Loucy (cell line): ENCODE measurements around the gene STAU1.

Source experiments
- H2AFZ ChIP-seq: fragments of 200-600 bp; sonication (generic); 2 replicates; pipeline ENCODE4 v1.6.0; 2016; ENCODE audit warnings: antibody characterized with exemption, mild to moderate bottlenecking, low read length, moderate library complexity
- H3F3A ChIP-seq: fragments of 200-600 bp; 2 replicates; pipeline ENCODE4 v1.6.0; 2016; ENCODE audit warnings: antibody characterized with exemption, low read depth, mild to moderate bottlenecking
- H3K27me3 ChIP-seq: fragments of 200-600 bp; sonication (generic); 2 replicates; pipeline ENCODE4 v1.6.1; 2014; ENCODE audit warnings: low read length, mild to moderate bottlenecking; ENCODE audit not compliant: insufficient read depth, poor library complexity, severe bottlenecking
- H3K36me3 ChIP-seq: fragments of 200-600 bp; sonication (generic); 2 replicates; pipeline ENCODE4 v1.6.1; 2016; ENCODE audit warnings: low read length; ENCODE audit not compliant: insufficient read depth
- H3K4me1 ChIP-seq: fragments of 200-600 bp; sonication (generic); 2 replicates; pipeline ENCODE4 v1.5.1; 2014; ENCODE audit warnings: low read length, mild to moderate bottlenecking; ENCODE audit not compliant: insufficient read depth, poor library complexity, severe bottlenecking
- H3K4me2 ChIP-seq: fragments of 200-600 bp; sonication (generic); 2 replicates; pipeline ENCODE4 v1.6.0; 2014; ENCODE audit warnings: antibody characterized with exemption, low read length, low read depth, mild to moderate bottlenecking; ENCODE audit not compliant: poor library complexity, severe bottlenecking
- H3K4me3 ChIP-seq: fragments of 200-600 bp; sonication (generic); 2 replicates; pipeline ENCODE4 v1.5.1; 2014; ENCODE audit warnings: low read length, mild to moderate bottlenecking, mixed read lengths; ENCODE audit not compliant: poor library complexity, severe bottlenecking
- H3K79me2 ChIP-seq: fragments of 200-600 bp; sonication (generic); 2 replicates; pipeline ENCODE4 v1.6.1; 2014; ENCODE audit warnings: low read length; ENCODE audit not compliant: insufficient read depth
- H3K9ac ChIP-seq: fragments of 200-600 bp; sonication (generic); 2 replicates; pipeline ENCODE4 v1.6.0; 2014; ENCODE audit warnings: mild to moderate bottlenecking, low read depth, low read length, moderate library complexity; ENCODE audit not compliant: poor library complexity, severe bottlenecking
- H3K9me2 ChIP-seq: fragments of 200-600 bp; sonication (generic); replicated peaks from 2 replicates; pipeline ENCODE4 v1.6.1; 2016; ENCODE audit warnings: low read depth, low read length, mixed read lengths
- H3K9me3 ChIP-seq: fragments of 200-600 bp; sonication (generic); 2 replicates; pipeline ENCODE4 v1.6.1; 2014; ENCODE audit warnings: mild to moderate bottlenecking, antibody characterized with exemption, low read length, low read depth; ENCODE audit not compliant: insufficient read depth
- H4K20me1 ChIP-seq: fragments of 200-600 bp; sonication (generic); 2 replicates; pipeline ENCODE4 v1.6.0; 2014; ENCODE audit warnings: antibody characterized with exemption, low read length, mild to moderate bottlenecking; ENCODE audit not compliant: insufficient read depth, poor library complexity, severe bottlenecking
- CTCF ChIP-seq: fragments of 200-600 bp; sonication (generic); conservative IDR thresholded peaks from 2 replicates; pipeline ENCODE4 v1.5.1; 2014; ENCODE audit warnings: mild to moderate bottlenecking, antibody characterized with exemption, low read length
- EZH2phosphoT487 ChIP-seq: fragments of 200-600 bp; IDR thresholded peaks from 2 replicates; pipeline ENCODE4 v1.6.1; 2018; ENCODE audit warnings: antibody characterized with exemption, mild to moderate bottlenecking, moderate library complexity, borderline replicate concordance

The STAU1 gene

GRCh38 chr20:49174183-49174582 lies 14.0 kb downstream of the STAU1 start:
- Histone ChIP-seq H2AFZ (no peak overlapping the region), H3K4me3 (no peak overlapping the region), H3K4me2 (no peak overlapping the region), H3K27me3 (no peaks in the 10 kb centered on the region), H3K36me3 (peaks cover 38% of the 10 kb centered on the region), H3K9ac (no peak overlapping the region), H4K20me1 (peaks cover 44% of the 10 kb centered on the region), H3K79me2 (peaks cover 91% of the 10 kb centered on the region), H3K9me3 (no peaks in the 10 kb centered on the region), H3K9me2 (no peaks in the 10 kb centered on the region), H3K4me1 (peaks cover 5% of the 10 kb centered on the region), H3F3A (no peaks in the 10 kb centered on the region)
- TF ChIP-seq EZH2phosphoT487 (no peak), CTCF (no peak)

GRCh38 chr20:49172413-49172812 lies 15.7 kb downstream of the STAU1 start:
- Histone ChIP-seq H3K4me3 (no peak overlapping the region), H3K9ac (no peak overlapping the region), H3K9me2 (no peaks in the 10 kb centered on the region), H4K20me1 (peaks cover 54% of the 10 kb centered on the region), H3K4me1 (peaks cover 5% of the 10 kb centered on the region), H2AFZ (no peak overlapping the region), H3K36me3 (peaks cover 30% of the 10 kb centered on the region), H3F3A (no peaks in the 10 kb centered on the region), H3K79me2 (peaks cover 94% of the 10 kb centered on the region), H3K4me2 (no peak overlapping the region), H3K9me3 (no peaks in the 10 kb centered on the region), H3K27me3 (no peaks in the 10 kb centered on the region)
- TF ChIP-seq EZH2phosphoT487 (no peak), CTCF (no peak)

- Histone ChIP-seq H3K36me3 (peaks cover 30% of the 10 kb centered on the region), H3K4me3 (no peak overlapping the region), H3K4me1 (peaks cover 5% of the 10 kb centered on the region), H3K9me2 (no peaks in the 10 kb centered on the region), H3K9me3 (no peaks in the 10 kb centered on the region), H3K4me2 (no peak overlapping the region), H3K79me2 (peaks cover 94% of the 10 kb centered on the region), H3K27me3 (no peaks in the 10 kb centered on the region), H2AFZ (no peak overlapping the region), H3F3A (no peaks in the 10 kb centered on the region), H3K9ac (no peak overlapping the region), H4K20me1 (peaks cover 59% of the 10 kb centered on the region)
- TF ChIP-seq EZH2phosphoT487, result no peak
- no peak for TF ChIP-seq CTCF
Observed at GRCh38 chr20:49171909-49172308, 16.2 kb downstream of the STAU1 start.
